ENCODE data around the gene ARMH3. TPM values are rescaled to one million over a fixed set of nuclear protein-coding genes. Genes with fewer than 3 reads are reported as not detected.

Gene ARMH3
- total RNA-seq, 4 donors from 2014 or later, result 11.5 to 29.7 (median 19.5) TPM

DNA sequence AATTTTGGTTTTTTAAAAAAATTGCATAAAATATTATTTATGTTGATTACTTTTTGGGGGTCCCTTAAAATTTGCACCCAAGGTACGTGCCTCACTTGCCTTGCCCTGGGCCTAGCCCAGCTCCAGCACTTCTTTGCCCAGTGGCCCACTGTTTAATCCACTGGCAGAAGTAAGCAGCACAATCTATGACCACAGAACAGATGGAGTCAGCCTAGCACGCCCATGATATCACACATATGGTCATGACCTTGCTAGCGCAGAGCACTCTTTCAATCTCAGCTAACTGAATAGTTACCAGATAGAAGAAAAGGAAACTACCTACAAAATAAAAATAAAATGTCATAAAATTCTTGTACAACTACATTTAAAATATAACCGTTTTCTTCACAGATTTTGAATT is 243.4 kb downstream of the ARMH3 start:
- in situ Hi-C loops (cut with MboI; ENCODE audit: low pct_ligation_motif_present in 1 of 4, low pct_unique_long_range_greater_than_20kb in 1 of 4, low sequenced_read_pairs in 3 of 4), result no loop called here
- peaks cover 0 to 53% (median 20%) of the 10 kb centered on the region in 4 donors for H3K36me3 ChIP-seq
- WGBS, 2 donors (ENCODE audit: low coverage in 1 of 2), result 77 to 87% methylated on average over 3 to 4 of the region's 4 CpGs

DNA sequence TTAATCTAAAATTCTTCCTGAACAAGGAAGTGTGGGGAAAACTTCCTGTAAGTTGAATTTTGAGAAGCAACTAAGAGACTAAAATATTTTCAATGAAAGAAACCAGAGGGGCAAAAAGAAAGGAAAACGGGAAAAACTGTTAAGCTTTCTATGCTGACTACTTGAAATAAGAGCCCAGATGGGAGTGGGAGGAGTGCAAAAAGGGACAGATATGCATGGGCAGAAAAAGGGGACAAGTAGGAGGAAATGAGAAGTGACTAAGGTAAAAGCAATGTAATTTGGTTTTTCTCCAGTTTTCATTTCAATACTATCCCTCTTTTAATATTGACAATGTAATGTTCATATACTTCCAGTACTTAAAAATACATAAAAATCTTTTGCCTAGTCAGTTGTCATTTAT is 248.8 kb downstream of the ARMH3 start:
- TF ChIP-seq EP300 (IDR thresholded peaks at IDR 0.05; ENCODE audit: low read depth) (no peak), POLR2A (IDR thresholded peaks at IDR 0.05) (no peak), POLR2AphosphoS5 (IDR thresholded peaks at IDR 0.05) (no peak)
- TF ChIP-seq, protein P1, sequence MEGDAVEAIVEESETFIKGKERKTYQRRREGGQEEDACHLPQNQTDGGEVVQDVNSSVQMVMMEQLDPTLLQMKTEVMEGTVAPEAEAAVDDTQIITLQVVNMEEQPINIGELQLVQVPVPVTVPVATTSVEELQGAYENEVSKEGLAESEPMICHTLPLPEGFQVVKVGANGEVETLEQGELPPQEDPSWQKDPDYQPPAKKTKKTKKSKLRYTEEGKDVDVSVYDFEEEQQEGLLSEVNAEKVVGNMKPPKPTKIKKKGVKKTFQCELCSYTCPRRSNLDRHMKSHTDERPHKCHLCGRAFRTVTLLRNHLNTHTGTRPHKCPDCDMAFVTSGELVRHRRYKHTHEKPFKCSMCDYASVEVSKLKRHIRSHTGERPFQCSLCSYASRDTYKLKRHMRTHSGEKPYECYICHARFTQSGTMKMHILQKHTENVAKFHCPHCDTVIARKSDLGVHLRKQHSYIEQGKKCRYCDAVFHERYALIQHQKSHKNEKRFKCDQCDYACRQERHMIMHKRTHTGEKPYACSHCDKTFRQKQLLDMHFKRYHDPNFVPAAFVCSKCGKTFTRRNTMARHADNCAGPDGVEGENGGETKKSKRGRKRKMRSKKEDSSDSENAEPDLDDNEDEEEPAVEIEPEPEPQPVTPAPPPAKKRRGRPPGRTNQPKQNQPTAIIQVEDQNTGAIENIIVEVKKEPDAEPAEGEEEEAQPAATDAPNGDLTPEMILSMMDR (IDR thresholded peaks at IDR 0.05), result no peak
- peaks cover 0 to 6% (median 0%) of the 10 kb centered on the region in 4 donors for H3K4me1 ChIP-seq
- peaks cover 0 to 91% (median 45%) of the 10 kb centered on the region in 4 donors for H3K36me3 ChIP-seq
- H3K27me3 ChIP-seq, result no peaks in the 10 kb centered on the region
- intact Hi-C loops (cut with DNase I; ENCODE audit: low total_unique reads) (no loop called here), in situ Hi-C loops (cut with MboI; ENCODE audit: low pct_ligation_motif_present in 1 of 4, low pct_unique_long_range_greater_than_20kb in 1 of 4, low sequenced_read_pairs in 3 of 4) (no loop called here)
- H3K27ac ChIP-seq, result no peak overlapping the region
- no peaks in the 10 kb centered on the region for H3K9me3 ChIP-seq
- DNase-seq, result no peak
- WGBS, 2 donors (ENCODE audit: low coverage in 1 of 2), result 78 to 85% methylated on average over 1 of the region's 1 CpG
- H3K4me3 ChIP-seq, result no peak overlapping the region

More for the DNA sequence above, 243.4 kb downstream of the ARMH3 start:
- H3K27me3 ChIP-seq, result no peaks in the 10 kb centered on the region
- H3K4me1 ChIP-seq, result peaks cover 0 to 40% (median 32%) of the 10 kb centered on the region in 4 donors
- H3K27ac ChIP-seq, result no peak overlapping the region
- intact Hi-C loops (cut with DNase I; ENCODE audit: low total_unique reads), result no loop called here
- DNase-seq, result no peak
- H3K4me3 ChIP-seq, result no peak overlapping the region
- TF ChIP-seq, protein P1 (IDR thresholded peaks at IDR 0.05), result no peak
- TF ChIP-seq POLR2AphosphoS5 (IDR thresholded peaks at IDR 0.05) (no peak), POLR2A (IDR thresholded peaks at IDR 0.05) (no peak), EP300 (IDR thresholded peaks at IDR 0.05; ENCODE audit: low read depth) (no peak)
- no peaks in the 10 kb centered on the region for H3K9me3 ChIP-seq

DNA sequence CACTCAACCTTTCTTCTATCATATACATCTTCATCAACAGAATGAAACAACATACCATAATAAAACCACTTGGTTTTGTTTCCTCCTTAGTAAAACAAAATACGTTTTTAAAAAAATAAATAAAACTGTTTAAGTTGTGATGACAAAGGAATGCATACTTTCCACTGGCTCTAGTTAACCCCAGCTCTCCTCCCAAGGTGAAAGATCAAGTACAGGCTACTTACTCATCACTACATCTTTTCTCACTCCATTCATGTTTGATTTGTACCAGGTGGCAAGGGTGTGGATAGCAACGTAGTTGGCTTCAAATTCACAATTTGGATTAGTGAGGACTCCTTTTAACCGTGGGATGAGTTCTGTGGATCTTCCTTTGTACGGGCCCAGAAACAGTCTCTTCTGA is 252.5 kb downstream of the ARMH3 start:
- peaks cover 0 to 95% (median 48%) of the 10 kb centered on the region in 4 donors for H3K36me3 ChIP-seq
- intact Hi-C loops (cut with DNase I; ENCODE audit: low total_unique reads) (no loop called here), in situ Hi-C loops (cut with MboI; ENCODE audit: low pct_ligation_motif_present in 1 of 4, low pct_unique_long_range_greater_than_20kb in 1 of 4, low sequenced_read_pairs in 3 of 4) (no loop called here)
- DNase-seq, result no peak
- H3K9me3 ChIP-seq, result no peaks in the 10 kb centered on the region
- TF ChIP-seq, protein P1 (IDR thresholded peaks at IDR 0.05), result no peak
- TF ChIP-seq POLR2A (IDR thresholded peaks at IDR 0.05), result no peak
- no peak for TF ChIP-seq POLR2AphosphoS5 (IDR thresholded peaks at IDR 0.05)
- TF ChIP-seq EP300 (IDR thresholded peaks at IDR 0.05; ENCODE audit: low read depth), result no peak
- no peaks in the 10 kb centered on the region for H3K27me3 ChIP-seq
- WGBS, 2 donors (ENCODE audit: low coverage in 1 of 2), result 71 to 73% methylated on average over 4 of the region's 4 CpGs
- no peak overlapping the region for H3K4me3 ChIP-seq
- H3K27ac ChIP-seq, result no peak overlapping the region
- no peaks in the 10 kb centered on the region for H3K4me1 ChIP-seq

DNA sequence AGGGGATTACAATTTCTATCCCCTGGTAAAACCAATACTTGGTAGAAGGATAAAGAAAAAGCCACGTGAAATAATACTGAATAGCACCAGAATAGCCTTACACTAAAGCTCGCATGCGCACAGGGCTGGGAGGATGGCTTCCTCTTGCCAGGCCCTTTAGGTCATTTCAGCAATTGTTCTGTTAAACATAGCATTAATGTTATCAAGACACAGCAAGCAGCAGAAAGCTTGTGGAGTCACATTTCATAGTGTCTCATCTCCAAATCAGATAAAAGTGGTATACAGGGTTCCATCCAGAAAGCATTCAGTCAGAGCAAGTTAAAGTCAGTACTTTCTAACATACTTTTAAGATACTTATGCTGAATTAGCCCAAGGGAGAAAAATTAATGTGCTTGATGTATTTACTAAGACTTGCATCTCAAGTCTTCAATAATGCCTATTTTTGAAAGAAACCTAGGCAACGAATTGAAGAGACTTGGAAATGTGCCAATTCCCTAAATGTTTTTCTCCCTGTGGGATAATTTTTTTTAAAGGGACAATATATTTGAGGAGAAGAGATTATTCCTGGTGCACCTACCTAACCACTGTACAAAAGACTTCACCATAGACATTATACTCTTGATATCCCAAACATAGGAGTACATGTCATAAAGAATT is 258.4 kb downstream of the ARMH3 start:
- Histone ChIP-seq H3K4me3 (no peak overlapping the region), H3K27me3 (no peaks in the 10 kb centered on the region), H3K4me1 (no peaks in the 10 kb centered on the region), H3K36me3 (peaks cover 0 to 93% (median 48%) of the 10 kb centered on the region in 4 donors), H3K9me3 (no peaks in the 10 kb centered on the region), H3K27ac (no peak overlapping the region)
- in situ Hi-C loops (cut with MboI; ENCODE audit: low pct_ligation_motif_present in 1 of 4, low pct_unique_long_range_greater_than_20kb in 1 of 4, low sequenced_read_pairs in 3 of 4), result no loop called here
- intact Hi-C loops (cut with DNase I; ENCODE audit: low total_unique reads), result no loop called here
- TF ChIP-seq EP300 (IDR thresholded peaks at IDR 0.05; ENCODE audit: low read depth) (no peak), POLR2AphosphoS5 (IDR thresholded peaks at IDR 0.05) (no peak), POLR2A (IDR thresholded peaks at IDR 0.05) (no peak)
- TF ChIP-seq, protein P1 (IDR thresholded peaks at IDR 0.05), result no peak
- WGBS, 2 donors (ENCODE audit: low coverage in 1 of 2), result 79 to 80% methylated on average over 4 of the region's 4 CpGs
- DNase-seq, result no peak

Small RNAs within 50 kb of the gene (small RNA-seq; reads per million reads assigned to genes)
- gene AL500527.1 (0 reads per million in 4 donors), gene AL500527.2 (0 to 0.12 (median 0) reads per million in 4 donors), gene RF00017 (0 reads per million in 4 donors), gene RF00019 (0 reads per million in 4 donors)

Other genes with a start within 250 kb of the ARMH3 start
- 100 to 1,000 TPM; 114 to 608 (median 172) TPM for gene OGA, start 237.7 kb downstream of the ARMH3 start, total RNA-seq
- 1 to 10 TPM; 1.1 to 5.2 (median 2.2) TPM for gene KCNIP2, start 212.4 kb downstream of the ARMH3 start, total RNA-seq
- gene HPS6, start 9.2 kb upstream of the ARMH3 start, total RNA-seq, result 10 to 100 TPM; 17.1 to 30.9 (median 23.8) TPM
- 10 to 100 TPM; 31.9 to 81.9 (median 54.1) TPM for gene LDB1, start 64.2 kb upstream of the ARMH3 start, total RNA-seq
- 10 to 100 TPM in 3 of 4 donors, 1 to 10 TPM in 1; 7.5 to 62.7 (median 13.7) TPM for gene PPRC1, start 76.9 kb upstream of the ARMH3 start, total RNA-seq
- 100 to 1,000 TPM in 1 of 4 donors, 10 to 100 TPM in 3; 19.1 to 119 (median 35.6) TPM for gene NOLC1, start 96.2 kb upstream of the ARMH3 start, total RNA-seq
- gene ELOVL3, start 170.1 kb upstream of the ARMH3 start, total RNA-seq, result not detected
- gene PITX3, start 185.3 kb upstream of the ARMH3 start, total RNA-seq, result not detected
- 10 to 100 TPM; 60.5 to 97.6 (median 67.5) TPM for gene GBF1, start 189.4 kb upstream of the ARMH3 start, total RNA-seq